Brain microvascular endothelial cell (primary cell): Measurements from ENCODE around the gene SASH1.

Source experiments
- DNase-seq: peaks from one replicate; pipeline ENCODE4 v3.0.0-alpha.2; 2020
- H3K27ac ChIP-seq: fragments of 250-450 bp; sonication (Bioruptor Pico); 2 replicates; pipeline ENCODE4 v1.5.1; 2020; ENCODE audit warnings: mild to moderate bottlenecking, moderate library complexity
- H3K27me3 ChIP-seq: fragments of 250-450 bp; sonication (Bioruptor Pico); replicated peaks from 2 replicates; pipeline ENCODE4 v1.5.1; 2020; ENCODE audit warnings: mild to moderate bottlenecking
- H3K36me3 ChIP-seq: fragments of 250-450 bp; sonication (Bioruptor Pico); replicated peaks from 2 replicates; pipeline ENCODE4 v1.5.1; 2020; ENCODE audit warnings: mild to moderate bottlenecking
- H3K4me3 ChIP-seq: 2 replicates; pipeline ENCODE4 v1.5.1; 2011; ENCODE audit warnings: low read depth, mild to moderate bottlenecking, control low read depth, low read length, moderate library complexity
- in situ Hi-C: cut with HindIII; loops from 2 replicates; pipeline ENCODE4 v1.10.0; 2017; ENCODE audit warnings: low sequenced_read_pairs, low pct_ligation_motif_present
- TF ChIP-seq, protein P1 (sequence below): IDR thresholded peaks from 2 replicates; pipeline ENCODE4 v1.5.1; 2011; ENCODE audit warnings: low read depth, mild to moderate bottlenecking, moderate library complexity, low read length, control low read depth, inconsistent platforms; ENCODE audit errors: missing control alignments

The SASH1 gene

DNA sequence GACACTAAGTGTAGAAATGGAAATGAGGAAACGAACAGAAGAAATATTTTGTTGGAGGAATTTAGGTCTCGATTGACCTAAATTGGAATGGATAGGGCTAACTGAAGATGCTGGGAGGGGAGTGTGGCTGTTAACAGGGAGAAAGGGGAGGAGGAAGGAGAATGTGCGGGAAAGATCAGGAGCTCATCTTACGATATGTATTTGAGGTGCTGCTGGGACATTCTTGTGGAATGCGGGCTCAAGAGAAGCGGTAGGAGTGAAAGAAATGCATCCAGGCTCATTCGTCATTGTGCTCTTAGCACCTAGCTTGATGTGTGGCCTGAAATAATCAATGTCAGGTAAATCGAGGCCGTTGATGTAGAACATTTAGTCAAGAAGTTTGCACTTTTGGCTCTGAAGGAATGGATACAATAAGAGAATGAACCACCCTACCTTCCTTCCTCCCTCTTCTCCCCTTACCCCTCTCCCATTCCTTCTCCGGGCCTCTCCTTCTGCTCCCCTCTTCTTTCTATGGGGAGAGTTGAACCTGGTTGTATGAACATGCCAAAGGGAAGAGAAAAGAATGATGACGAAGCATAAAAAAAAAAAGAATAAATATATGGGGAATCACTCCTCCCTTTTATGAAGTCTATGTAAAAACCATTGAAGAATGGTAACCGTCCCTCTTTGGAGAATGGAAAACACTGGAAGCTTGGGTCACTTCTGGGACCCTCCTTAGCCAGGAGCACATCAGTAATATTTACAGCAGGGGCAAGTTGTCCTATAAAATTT, 70.9 kb downstream of the SASH1 start:
- H3K27ac ChIP-seq = no peak overlapping the region
- no peak for DNase-seq
- no peaks in the 10 kb centered on the region for H3K36me3 ChIP-seq
- no peak overlapping the region for H3K4me3 ChIP-seq
- TF ChIP-seq, protein P1, sequence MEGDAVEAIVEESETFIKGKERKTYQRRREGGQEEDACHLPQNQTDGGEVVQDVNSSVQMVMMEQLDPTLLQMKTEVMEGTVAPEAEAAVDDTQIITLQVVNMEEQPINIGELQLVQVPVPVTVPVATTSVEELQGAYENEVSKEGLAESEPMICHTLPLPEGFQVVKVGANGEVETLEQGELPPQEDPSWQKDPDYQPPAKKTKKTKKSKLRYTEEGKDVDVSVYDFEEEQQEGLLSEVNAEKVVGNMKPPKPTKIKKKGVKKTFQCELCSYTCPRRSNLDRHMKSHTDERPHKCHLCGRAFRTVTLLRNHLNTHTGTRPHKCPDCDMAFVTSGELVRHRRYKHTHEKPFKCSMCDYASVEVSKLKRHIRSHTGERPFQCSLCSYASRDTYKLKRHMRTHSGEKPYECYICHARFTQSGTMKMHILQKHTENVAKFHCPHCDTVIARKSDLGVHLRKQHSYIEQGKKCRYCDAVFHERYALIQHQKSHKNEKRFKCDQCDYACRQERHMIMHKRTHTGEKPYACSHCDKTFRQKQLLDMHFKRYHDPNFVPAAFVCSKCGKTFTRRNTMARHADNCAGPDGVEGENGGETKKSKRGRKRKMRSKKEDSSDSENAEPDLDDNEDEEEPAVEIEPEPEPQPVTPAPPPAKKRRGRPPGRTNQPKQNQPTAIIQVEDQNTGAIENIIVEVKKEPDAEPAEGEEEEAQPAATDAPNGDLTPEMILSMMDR = no peak
- in situ Hi-C loops = no loop called here
- no peaks in the 10 kb centered on the region for H3K27me3 ChIP-seq

DNA sequence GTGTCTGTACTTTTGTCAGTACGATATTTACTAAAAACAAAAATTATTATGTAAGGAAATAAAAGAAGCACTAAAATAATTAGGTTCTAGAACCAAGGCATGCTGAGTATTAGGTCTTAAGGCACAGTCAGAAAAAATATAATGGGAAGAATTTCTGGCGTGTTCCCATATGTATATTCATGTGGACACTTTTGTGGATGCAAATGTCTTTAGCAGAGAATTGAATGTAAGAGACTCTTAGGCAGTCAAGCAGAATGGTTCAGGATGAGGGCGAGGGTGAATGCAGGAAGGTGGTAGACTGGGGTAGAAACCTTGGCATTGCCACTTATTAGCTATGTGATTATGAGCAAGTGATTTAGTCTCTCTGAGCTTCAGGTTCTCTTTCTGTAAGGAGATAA, 71.5 kb downstream of the SASH1 start:
- H3K36me3 ChIP-seq = no peaks in the 10 kb centered on the region
- no peaks in the 10 kb centered on the region for H3K27me3 ChIP-seq
- H3K27ac ChIP-seq = no peak overlapping the region
- in situ Hi-C loops = no loop called here
- no peak for DNase-seq
- TF ChIP-seq, protein P1 = no peak
- H3K4me3 ChIP-seq = no peak overlapping the region

- Histone ChIP-seq H3K27ac (no peak overlapping the region), H3K4me3 (no peak overlapping the region), H3K27me3 (no peaks in the 10 kb centered on the region), H3K36me3 (no peaks in the 10 kb centered on the region)
- in situ Hi-C loops = no loop called here
- DNase-seq = peak; percentile 72
- TF ChIP-seq, protein P1 = no peak
Measured at GRCh38 chr6:148414836-148415235, 72.2 kb downstream of the SASH1 start.

- Histone ChIP-seq H3K36me3 (no peaks in the 10 kb centered on the region), H3K4me3 (no peak overlapping the region), H3K27ac (no peak overlapping the region), H3K27me3 (no peaks in the 10 kb centered on the region)
- no peak for DNase-seq
- TF ChIP-seq, protein P1 = no peak
- in situ Hi-C loops = no loop called here
Measured at GRCh38 chr6:148415511-148416260, 73.0 kb downstream of the SASH1 start.

- DNase-seq = no peak
- no peaks in the 10 kb centered on the region for H3K36me3 ChIP-seq
- H3K27me3 ChIP-seq = no peaks in the 10 kb centered on the region
- TF ChIP-seq, protein P1 = no peak
- H3K4me3 ChIP-seq = no peak overlapping the region
- no peak overlapping the region for H3K27ac ChIP-seq
- in situ Hi-C loops = no loop called here
Measured at GRCh38 chr6:148416330-148416965, 73.8 kb downstream of the SASH1 start.
